Measurements from ENCODE around the gene SUGCT.

SUGCT gene

DNA sequence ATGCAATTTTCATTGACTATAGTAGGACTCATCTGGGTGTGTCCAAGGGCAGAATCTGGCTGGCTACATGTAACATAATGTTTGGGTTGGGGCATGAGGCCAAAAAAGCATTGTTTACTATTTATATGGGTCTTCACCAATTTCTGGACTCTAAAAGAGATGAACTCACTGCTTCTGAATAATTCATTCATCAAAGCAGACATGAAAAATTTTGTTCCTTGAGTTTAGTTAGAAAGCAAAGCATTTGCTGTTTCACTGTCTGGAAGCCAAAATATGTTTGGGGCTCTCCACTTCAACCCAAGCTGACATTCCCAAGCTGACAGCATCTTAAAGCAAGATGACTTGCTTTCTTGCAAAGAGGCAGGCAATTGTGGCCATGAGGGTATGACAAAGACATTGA, 670.6 kb downstream of the SUGCT start:
- Histone ChIP-seq H3K9ac (ENCODE audit: low read depth, low read length) (peak overlapping the region; percentile 43), H3K4me1 (ENCODE audit: control insufficient read depth, insufficient read depth, low read length) (peaks cover 46% of the 10 kb centered on the region), H3K27me3 (ENCODE audit: control insufficient read depth, insufficient read depth, low read length) (no peaks in the 10 kb centered on the region), H3K36me3 (ENCODE audit: insufficient read depth, low read length) (no peaks in the 10 kb centered on the region), H3K9me3 (replicated peaks; ENCODE audit: low read length) (no peaks in the 10 kb centered on the region), H3K4me3 (ENCODE audit: low read length) (no peak overlapping the region), H3K4me2 (ENCODE audit: low read length) (no peak overlapping the region)

DNA sequence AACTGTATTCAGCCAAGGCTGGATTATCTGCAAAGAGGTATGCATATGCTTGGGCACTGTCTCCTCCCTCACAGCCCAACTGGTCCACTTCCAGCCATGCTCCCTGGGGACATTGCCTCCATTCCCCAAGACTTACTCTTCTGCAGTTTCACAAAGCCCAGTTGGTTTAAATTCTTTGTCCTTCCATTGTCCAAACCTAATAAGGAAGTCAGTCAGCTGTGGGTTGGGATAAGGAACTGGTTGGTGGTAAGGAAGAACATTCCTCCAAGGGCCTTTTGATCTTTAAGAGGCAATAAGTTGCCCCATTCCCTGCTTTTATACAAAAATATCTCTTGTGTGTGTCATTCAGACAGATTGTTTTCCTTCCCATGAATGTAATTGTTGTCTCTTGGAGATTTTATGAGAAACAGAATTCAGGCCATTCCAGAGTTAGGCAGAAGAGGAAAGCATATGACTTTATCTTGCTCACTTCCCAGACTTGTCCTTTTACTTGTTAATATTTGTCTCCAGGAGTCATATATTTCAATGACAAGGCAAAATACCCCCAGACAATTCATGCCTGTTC, 673.7 kb downstream of the SUGCT start:
- Histone ChIP-seq H3K4me1 (ENCODE audit: control insufficient read depth, insufficient read depth, low read length) (peaks cover 49% of the 10 kb centered on the region), H3K4me2 (ENCODE audit: low read length) (peak overlapping the region; percentile 46), H3K9me3 (replicated peaks; ENCODE audit: low read length) (no peaks in the 10 kb centered on the region), H3K36me3 (ENCODE audit: insufficient read depth, low read length) (no peaks in the 10 kb centered on the region), H3K4me3 (ENCODE audit: low read length) (no peak overlapping the region), H3K9ac (ENCODE audit: low read depth, low read length) (peak overlapping the region; percentile 86), H3K27me3 (ENCODE audit: control insufficient read depth, insufficient read depth, low read length) (no peaks in the 10 kb centered on the region)

DNA sequence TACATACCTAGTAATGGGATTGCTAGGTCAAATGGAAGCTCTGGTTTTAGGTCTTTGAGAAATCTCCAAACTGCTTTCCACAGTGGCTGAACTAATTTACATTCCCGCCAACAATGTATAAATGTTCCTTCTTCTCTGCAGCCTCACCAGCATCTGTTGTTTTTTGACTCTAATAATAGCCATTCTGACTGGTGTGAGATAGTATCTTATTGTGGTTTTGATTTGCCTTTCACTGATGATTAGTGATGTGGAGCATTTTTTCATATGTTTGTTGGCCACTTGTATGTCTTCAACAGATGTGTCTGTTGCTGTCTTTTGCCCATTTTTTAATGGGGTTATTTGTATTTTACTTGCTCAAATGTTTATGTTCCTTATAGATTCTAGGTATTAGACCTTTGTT, 675.5 kb downstream of the SUGCT start:
- peak overlapping the region; percentile 86 for H3K9ac ChIP-seq (ENCODE audit: low read depth, low read length)

DNA sequence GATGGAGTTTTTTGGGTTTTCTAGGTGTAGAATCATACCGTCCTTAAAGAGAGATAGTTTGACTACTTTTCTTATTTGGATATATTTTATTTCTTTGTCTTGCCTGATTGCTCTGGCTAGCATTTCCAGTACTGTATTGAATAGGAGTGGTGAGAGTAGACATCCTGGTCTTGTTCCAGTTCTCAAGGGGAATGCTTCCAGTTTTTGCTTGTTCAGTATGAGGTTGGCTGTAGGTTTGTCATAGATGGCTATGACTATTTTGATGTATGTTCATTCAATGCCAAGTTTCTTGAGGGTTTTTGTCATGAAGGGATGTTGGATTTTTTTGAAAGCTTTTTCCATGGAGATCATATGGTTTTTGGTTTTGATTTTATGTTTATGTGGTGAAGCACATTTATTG, 676.9 kb downstream of the SUGCT start:
- no peak overlapping the region for H3K4me3 ChIP-seq (ENCODE audit: low read length)

More for the DNA sequence above, 675.5 kb downstream of the SUGCT start:
- H3K27me3 ChIP-seq (ENCODE audit: control insufficient read depth, insufficient read depth, low read length) = no peaks in the 10 kb centered on the region
- peaks cover 43% of the 10 kb centered on the region for H3K4me1 ChIP-seq (ENCODE audit: control insufficient read depth, insufficient read depth, low read length)
- no peak overlapping the region for H3K4me2 ChIP-seq (ENCODE audit: low read length)
- H3K9me3 ChIP-seq (replicated peaks; ENCODE audit: low read length) = no peaks in the 10 kb centered on the region
- no peaks in the 10 kb centered on the region for H3K36me3 ChIP-seq (ENCODE audit: insufficient read depth, low read length)
- H3K4me3 ChIP-seq (ENCODE audit: low read length) = no peak overlapping the region

DNA sequence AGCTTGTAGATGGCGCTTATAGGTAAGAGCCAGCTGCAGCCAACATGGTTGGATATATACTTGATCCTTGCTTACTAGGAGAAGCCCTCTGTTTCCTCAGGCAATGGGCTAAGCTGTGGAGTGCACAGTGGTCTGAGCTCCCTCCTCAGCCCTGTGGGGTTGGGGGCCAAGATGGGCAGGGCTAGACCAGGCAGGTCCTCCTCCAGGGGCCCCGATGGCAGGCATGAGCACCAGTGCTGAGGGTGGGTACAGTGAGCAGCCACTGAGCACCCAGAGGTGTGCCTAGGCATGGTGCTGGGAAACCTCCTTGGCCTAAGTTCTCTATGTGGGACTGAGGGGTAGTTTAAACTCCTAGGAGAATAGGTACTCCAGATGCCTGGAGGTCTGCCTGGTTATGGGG, 680.2 kb downstream of the SUGCT start:
- H3K9me3 ChIP-seq (replicated peaks; ENCODE audit: low read length) = no peaks in the 10 kb centered on the region
- H3K27me3 ChIP-seq (ENCODE audit: control insufficient read depth, insufficient read depth, low read length) = no peaks in the 10 kb centered on the region
- H3K9ac ChIP-seq (ENCODE audit: low read depth, low read length) = no peak overlapping the region
- H3K36me3 ChIP-seq (ENCODE audit: insufficient read depth, low read length) = no peaks in the 10 kb centered on the region
- H3K4me1 ChIP-seq (ENCODE audit: control insufficient read depth, insufficient read depth, low read length) = peaks cover 15% of the 10 kb centered on the region
- no peak overlapping the region for H3K4me2 ChIP-seq (ENCODE audit: low read length)
- peak overlapping the region; percentile 30 for H3K4me3 ChIP-seq (ENCODE audit: low read length)

More for the DNA sequence above, 676.9 kb downstream of the SUGCT start:
- Histone ChIP-seq H3K4me2 (ENCODE audit: low read length) (no peak overlapping the region), H3K36me3 (ENCODE audit: insufficient read depth, low read length) (no peaks in the 10 kb centered on the region), H3K9ac (ENCODE audit: low read depth, low read length) (no peak overlapping the region), H3K9me3 (replicated peaks; ENCODE audit: low read length) (no peaks in the 10 kb centered on the region), H3K27me3 (ENCODE audit: control insufficient read depth, insufficient read depth, low read length) (no peaks in the 10 kb centered on the region), H3K4me1 (ENCODE audit: control insufficient read depth, insufficient read depth, low read length) (peaks cover 41% of the 10 kb centered on the region)

DNA sequence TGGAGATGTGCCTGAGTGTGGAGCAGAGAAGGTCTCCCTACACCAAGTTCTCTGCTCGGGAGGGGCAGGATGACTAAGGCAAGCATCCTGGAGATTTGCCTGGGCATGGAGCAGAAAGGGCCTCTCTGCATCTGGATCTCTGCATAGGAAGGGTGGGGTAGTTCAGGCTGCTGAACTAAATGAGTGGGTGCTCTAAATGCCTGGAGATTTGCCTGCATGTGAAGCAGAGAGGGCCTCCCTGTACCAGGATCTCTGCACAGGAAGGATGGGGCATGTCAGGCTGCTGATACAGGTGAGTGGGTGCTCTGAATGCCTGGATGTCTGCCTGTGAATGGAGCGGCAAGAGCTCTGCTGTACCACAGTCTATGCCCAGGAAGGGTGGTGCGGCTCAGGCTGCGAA, 680.7 kb downstream of the SUGCT start:
- no peaks in the 10 kb centered on the region for H3K9me3 ChIP-seq (replicated peaks; ENCODE audit: low read length)
- peak overlapping the region; percentile 16 for H3K9ac ChIP-seq (ENCODE audit: low read depth, low read length)
- H3K4me3 ChIP-seq (ENCODE audit: low read length) = peak overlapping the region; percentile 30
- H3K36me3 ChIP-seq (ENCODE audit: insufficient read depth, low read length) = no peaks in the 10 kb centered on the region
- peak overlapping the region; percentile 20 for H3K4me2 ChIP-seq (ENCODE audit: low read length)
- H3K27me3 ChIP-seq (ENCODE audit: control insufficient read depth, insufficient read depth, low read length) = no peaks in the 10 kb centered on the region
- H3K4me1 ChIP-seq (ENCODE audit: control insufficient read depth, insufficient read depth, low read length) = peaks cover 11% of the 10 kb centered on the region

DNA sequence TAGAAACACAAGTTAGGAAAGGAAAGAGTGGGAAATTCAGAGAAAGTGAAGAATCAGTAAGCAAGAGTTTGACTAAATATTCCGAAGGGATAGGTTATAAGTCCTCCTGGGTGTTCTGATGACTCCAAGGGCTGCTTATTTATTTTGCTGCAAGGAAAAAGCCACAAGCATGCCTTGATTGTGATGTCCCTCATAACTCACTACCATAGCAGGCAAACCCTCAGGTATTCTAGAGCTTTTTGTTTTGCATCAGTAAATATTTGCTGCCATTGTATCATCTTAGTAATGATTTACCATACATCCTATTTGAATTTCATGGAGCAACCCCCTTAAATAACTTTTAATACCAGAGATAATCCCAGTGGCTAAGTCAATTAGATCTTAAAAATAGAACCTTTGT, 688.1 kb downstream of the SUGCT start:
- Histone ChIP-seq H3K4me3 (ENCODE audit: low read length) (no peak overlapping the region), H3K27me3 (ENCODE audit: control insufficient read depth, insufficient read depth, low read length) (no peaks in the 10 kb centered on the region), H3K9me3 (replicated peaks; ENCODE audit: low read length) (no peaks in the 10 kb centered on the region), H3K4me2 (ENCODE audit: low read length) (no peak overlapping the region), H3K4me1 (ENCODE audit: control insufficient read depth, insufficient read depth, low read length) (peaks cover 30% of the 10 kb centered on the region), H3K9ac (ENCODE audit: low read depth, low read length) (no peak overlapping the region), H3K36me3 (ENCODE audit: insufficient read depth, low read length) (no peaks in the 10 kb centered on the region)

DNA sequence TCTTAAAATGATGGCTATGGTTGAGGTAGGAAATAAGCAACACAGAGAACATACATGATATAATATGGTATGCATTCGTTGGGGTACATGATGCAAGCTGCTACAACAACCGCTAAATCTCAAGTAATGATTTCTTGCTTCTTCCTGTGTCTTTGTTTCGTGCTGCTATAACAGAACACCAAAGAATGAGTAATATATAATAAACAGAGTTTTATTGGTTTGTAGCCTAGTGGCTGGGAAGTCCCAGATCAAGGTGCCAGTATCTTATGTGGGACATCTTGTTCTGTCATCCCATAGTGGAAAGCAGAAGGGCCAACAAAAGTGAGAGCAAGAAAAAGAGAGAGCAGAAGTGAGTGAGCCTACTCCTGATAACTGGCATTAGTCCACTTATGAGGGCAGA, 689.7 kb downstream of the SUGCT start:
- Histone ChIP-seq H3K4me3 (ENCODE audit: low read length) (no peak overlapping the region), H3K4me1 (ENCODE audit: control insufficient read depth, insufficient read depth, low read length) (peaks cover 34% of the 10 kb centered on the region), H3K36me3 (ENCODE audit: insufficient read depth, low read length) (no peaks in the 10 kb centered on the region), H3K27me3 (ENCODE audit: control insufficient read depth, insufficient read depth, low read length) (no peaks in the 10 kb centered on the region), H3K4me2 (ENCODE audit: low read length) (no peak overlapping the region), H3K9me3 (replicated peaks; ENCODE audit: low read length) (no peaks in the 10 kb centered on the region), H3K9ac (ENCODE audit: low read depth, low read length) (no peak overlapping the region)

DNA sequence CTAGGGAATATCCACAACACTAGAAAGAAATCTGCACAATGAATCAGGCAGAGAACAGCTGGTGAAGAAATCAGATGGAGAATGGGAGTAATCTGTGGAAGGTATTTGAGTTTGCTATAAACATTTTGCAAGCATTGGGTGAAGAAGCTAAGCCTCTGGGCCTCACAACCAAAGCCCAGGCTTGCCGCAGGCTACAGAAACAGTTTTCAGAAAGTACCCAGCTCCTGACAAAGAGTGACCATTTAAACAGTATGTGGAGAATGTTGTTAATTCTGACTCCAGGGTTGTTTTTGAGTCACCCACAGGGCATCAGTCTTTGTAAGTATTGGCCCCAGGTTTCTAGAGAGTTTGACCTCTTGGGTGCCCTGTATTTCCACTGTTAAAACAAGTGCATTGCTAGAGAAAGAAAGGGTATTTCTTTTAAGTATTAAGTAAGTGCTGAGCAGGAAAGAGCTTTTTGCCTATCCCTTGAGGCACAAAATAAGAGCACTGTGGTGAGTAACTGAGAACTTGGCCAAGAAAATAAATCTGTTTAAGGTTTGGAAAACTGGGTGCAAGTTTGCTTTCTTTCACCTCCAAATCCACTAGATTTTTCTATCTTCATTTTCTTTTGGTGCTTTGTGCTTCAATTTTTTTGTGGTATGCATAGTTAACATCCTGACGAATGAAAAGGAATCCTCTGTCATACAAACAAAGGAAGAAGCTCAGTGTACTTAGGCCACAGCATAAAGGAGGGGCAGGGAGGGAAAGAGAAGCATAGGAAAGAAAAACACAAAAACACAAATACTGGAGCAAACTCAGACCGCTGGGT, 691.8 kb downstream of the SUGCT start:
- H3K36me3 ChIP-seq (ENCODE audit: insufficient read depth, low read length) = no peaks in the 10 kb centered on the region
- H3K4me1 ChIP-seq (ENCODE audit: control insufficient read depth, insufficient read depth, low read length) = peaks cover 34% of the 10 kb centered on the region
- peak overlapping the region; percentile 78 for H3K9ac ChIP-seq (ENCODE audit: low read depth, low read length)
- peak overlapping the region; percentile 19 for H3K4me3 ChIP-seq (ENCODE audit: low read length)
- peak overlapping the region; percentile 50 for H3K4me2 ChIP-seq (ENCODE audit: low read length)
- no peaks in the 10 kb centered on the region for H3K27me3 ChIP-seq (ENCODE audit: control insufficient read depth, insufficient read depth, low read length)
- no peaks in the 10 kb centered on the region for H3K9me3 ChIP-seq (replicated peaks; ENCODE audit: low read length)

DNA sequence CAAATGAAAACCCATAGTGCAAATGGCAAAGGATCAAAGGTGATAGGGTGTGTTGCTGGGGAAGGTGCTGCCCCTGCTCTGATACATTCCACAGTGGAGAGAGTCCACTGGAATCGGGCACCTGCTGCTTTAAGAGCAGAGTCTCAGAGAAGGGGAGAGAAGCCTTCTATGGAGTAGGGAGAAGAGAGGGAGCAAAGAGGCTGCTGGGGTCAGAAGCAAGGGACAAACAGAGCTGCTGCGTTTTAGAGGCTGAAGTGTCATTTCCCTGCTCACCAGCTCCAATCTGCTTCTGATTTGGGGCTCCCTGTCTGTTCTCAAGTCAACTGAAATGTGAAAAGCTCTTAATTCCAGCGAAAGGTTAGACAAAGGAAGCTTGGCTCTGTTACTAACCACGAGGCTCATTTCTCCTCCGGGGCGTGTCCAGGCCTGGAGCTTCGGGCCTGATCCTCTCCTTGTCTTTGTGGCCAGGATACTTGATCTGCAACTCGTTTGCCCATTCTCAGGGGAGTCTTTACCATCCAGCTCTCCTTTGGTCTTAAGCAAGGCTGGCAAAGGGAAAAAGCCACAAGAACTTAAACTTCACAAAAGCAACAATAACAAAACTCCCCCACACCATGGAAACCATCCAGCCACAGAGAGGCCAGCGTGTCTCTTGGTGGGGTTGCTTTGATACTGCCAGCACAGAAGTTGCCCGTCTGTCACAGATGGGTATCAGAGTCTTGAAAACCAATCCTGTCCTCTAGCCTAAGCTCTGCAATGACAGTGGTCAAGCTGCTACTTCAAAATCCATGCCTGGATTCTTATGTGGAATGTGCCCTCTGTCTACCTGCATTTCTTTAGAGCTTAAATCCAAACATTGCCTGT, 692.6 kb downstream of the SUGCT start:
- H3K4me1 ChIP-seq (ENCODE audit: control insufficient read depth, insufficient read depth, low read length) = peaks cover 34% of the 10 kb centered on the region
- H3K27me3 ChIP-seq (ENCODE audit: control insufficient read depth, insufficient read depth, low read length) = no peaks in the 10 kb centered on the region
- H3K36me3 ChIP-seq (ENCODE audit: insufficient read depth, low read length) = no peaks in the 10 kb centered on the region
- peak overlapping the region; percentile 78 for H3K9ac ChIP-seq (ENCODE audit: low read depth, low read length)
- peak overlapping the region; percentile 19 for H3K4me3 ChIP-seq (ENCODE audit: low read length)
- H3K9me3 ChIP-seq (replicated peaks; ENCODE audit: low read length) = no peaks in the 10 kb centered on the region
- peak overlapping the region; percentile 50 for H3K4me2 ChIP-seq (ENCODE audit: low read length)

Measured in skeletal muscle satellite cell (primary cell).